Activated CD8-positive, alpha-beta memory T cell treated with anti-CD3 and anti-CD28 coated beads for 24 hours (primary cell): ENCODE results near the gene S100PBP.
"Not testable (repeated sequence)": the region's sequence is repeated elsewhere in the genome, so short reads cannot be mapped to it uniquely, and the experiment has no call there.

Source experiments
- DNase-seq: peaks from one replicate; pipeline ENCODE4 v3.0.0-alpha.2; 2020

Gene S100PBP

GRCh38 chr1:32786856-32787255, 30.6 kb upstream of the S100PBP start:
- no peak for DNase-seq

GRCh38 chr1:32789356-32789755, 28.1 kb upstream of the S100PBP start:
- DNase-seq = not testable (repeated sequence)

- no peak for DNase-seq
Observed at GRCh38 chr1:32791881-32792280, 25.6 kb upstream of the S100PBP start.

GRCh38 chr1:32795763-32796162, 21.7 kb upstream of the S100PBP start:
- DNase-seq = not testable (repeated sequence)

- no peak for DNase-seq
Observed at GRCh38 chr1:32797456-32797855, 20.0 kb upstream of the S100PBP start.

- no peak for DNase-seq
Observed at GRCh38 chr1:32798191-32798590, 19.3 kb upstream of the S100PBP start.

- DNase-seq = no peak
Observed at GRCh38 chr1:32798679-32799416, 18.6 kb upstream of the S100PBP start.

GRCh38 chr1:32801096-32801715, 16.2 kb upstream of the S100PBP start:
- DNase-seq = peak; percentile 69

GRCh38 chr1:32804460-32804859, 13.0 kb upstream of the S100PBP start:
- DNase-seq = peak; percentile 0

- DNase-seq = no peak
Observed at GRCh38 chr1:32806290-32806689, 11.2 kb upstream of the S100PBP start.

GRCh38 chr1:32806910-32807523, 10.4 kb upstream of the S100PBP start:
- DNase-seq = no peak

- DNase-seq = no peak
Observed at GRCh38 chr1:32808580-32808979, 8.9 kb upstream of the S100PBP start.

- DNase-seq = no peak
Observed at GRCh38 chr1:32810358-32810757, 7.1 kb upstream of the S100PBP start.

- no peak for DNase-seq
Observed at GRCh38 chr1:32811265-32811664, 6.2 kb upstream of the S100PBP start.

GRCh38 chr1:32811917-32812316, 5.5 kb upstream of the S100PBP start:
- DNase-seq = no peak

GRCh38 chr1:32813941-32814739, 3.3 kb upstream of the S100PBP start:
- no peak for DNase-seq

- no peak for DNase-seq
Observed at GRCh38 chr1:32816676-32817158, 736 bp upstream of the S100PBP start.

- DNase-seq = peak; percentile 78
Observed at GRCh38 chr1:32817815-32818786, 648 bp downstream of the S100PBP start.

GRCh38 chr1:32818804-32819541, 1.5 kb downstream of the S100PBP start:
- peak; percentile 68 for DNase-seq

- no peak for DNase-seq
Observed at GRCh38 chr1:32825181-32825580, 7.7 kb downstream of the S100PBP start.

- DNase-seq = no peak
Observed at GRCh38 chr1:32828341-32828740, 10.9 kb downstream of the S100PBP start.
